Measurements from ENCODE around the gene CCNG1.

Gene CCNG1

GRCh38 chr5:163459819-163460561, 22.6 kb downstream of the CCNG1 start, which contains the start of gene NUDCD2:
TSS of gene NUDCD2 (minus strand) at chr5:163460102. CDS start at chr5:163460050, 52 bp downstream.
- H3K9me3 ChIP-seq (ENCODE audit: control insufficient read depth, low read length), result no peaks in the 10 kb centered on the region
- peak within 1 kb of the TSS; percentile 97 for H3K4me3 ChIP-seq (ENCODE audit: low read length)
- peak within 1 kb of the TSS; percentile 97 for H3K9ac ChIP-seq (ENCODE audit: low read length)
- peaks cover 4% of the 10 kb centered on the region for H3K36me3 ChIP-seq (ENCODE audit: control insufficient read depth, insufficient read depth, low read length, severe bottlenecking)
- peaks cover 40% of the 10 kb centered on the region for H3K4me1 ChIP-seq (ENCODE audit: control insufficient read depth, insufficient read depth, low read length)
- H3K27me3 ChIP-seq (replicated peaks; ENCODE audit: control insufficient read depth, insufficient read depth, low read length), result no peaks in the 10 kb centered on the region
- DNase-seq (ENCODE audit: low read depth), result peak; percentile 99

- DNase-seq (ENCODE audit: low read depth), result peak; percentile 59
- Histone ChIP-seq H3K4me3 (ENCODE audit: low read length) (peak within 1 kb of the TSS; percentile 97), H3K9me3 (ENCODE audit: control insufficient read depth, low read length) (no peaks in the 10 kb centered on the region), H3K4me1 (ENCODE audit: control insufficient read depth, insufficient read depth, low read length) (peaks cover 40% of the 10 kb centered on the region), H3K27me3 (replicated peaks; ENCODE audit: control insufficient read depth, insufficient read depth, low read length) (no peaks in the 10 kb centered on the region), H3K36me3 (ENCODE audit: control insufficient read depth, insufficient read depth, low read length, severe bottlenecking) (peaks cover 3% of the 10 kb centered on the region), H3K9ac (ENCODE audit: low read length) (peak within 1 kb of the TSS; percentile 97)
Measured at GRCh38 chr5:163460562-163461171, 23.3 kb downstream of the CCNG1 start, which contains the start of gene HMMR. TSS of gene HMMR (plus strand) at chr5:163460632. CDS start at chr5:163460693, 61 bp downstream.

- no peaks in the 10 kb centered on the region for H3K36me3 ChIP-seq (ENCODE audit: control insufficient read depth, insufficient read depth, low read length, severe bottlenecking)
- DNase-seq (ENCODE audit: low read depth), result peak; percentile 66
- no peaks in the 10 kb centered on the region for H3K27me3 ChIP-seq (replicated peaks; ENCODE audit: control insufficient read depth, insufficient read depth, low read length)
- H3K9me3 ChIP-seq (ENCODE audit: control insufficient read depth, low read length), result no peaks in the 10 kb centered on the region
- peak overlapping the region; percentile 83 for H3K4me3 ChIP-seq (ENCODE audit: low read length)
- peaks cover 40% of the 10 kb centered on the region for H3K4me1 ChIP-seq (ENCODE audit: control insufficient read depth, insufficient read depth, low read length)
- peak overlapping the region; percentile 87 for H3K9ac ChIP-seq (ENCODE audit: low read length)
Measured at GRCh38 chr5:163463063-163463435, 25.7 kb downstream of the CCNG1 start.

GRCh38 chr5:163467682-163468081, 30.3 kb downstream of the CCNG1 start:
- Histone ChIP-seq H3K9me3 (ENCODE audit: control insufficient read depth, low read length) (no peaks in the 10 kb centered on the region), H3K4me1 (ENCODE audit: control insufficient read depth, insufficient read depth, low read length) (peaks cover 11% of the 10 kb centered on the region), H3K36me3 (ENCODE audit: control insufficient read depth, insufficient read depth, low read length, severe bottlenecking) (no peaks in the 10 kb centered on the region), H3K9ac (ENCODE audit: low read length) (no peak overlapping the region), H3K4me3 (ENCODE audit: low read length) (no peak overlapping the region), H3K27me3 (replicated peaks; ENCODE audit: control insufficient read depth, insufficient read depth, low read length) (no peaks in the 10 kb centered on the region)
- DNase-seq (ENCODE audit: low read depth), result no peak

GRCh38 chr5:163473635-163474243, 36.3 kb downstream of the CCNG1 start:
- Histone ChIP-seq H3K27me3 (replicated peaks; ENCODE audit: control insufficient read depth, insufficient read depth, low read length) (no peaks in the 10 kb centered on the region), H3K4me3 (ENCODE audit: low read length) (no peak overlapping the region), H3K36me3 (ENCODE audit: control insufficient read depth, insufficient read depth, low read length, severe bottlenecking) (no peaks in the 10 kb centered on the region), H3K9me3 (ENCODE audit: control insufficient read depth, low read length) (no peaks in the 10 kb centered on the region), H3K4me1 (ENCODE audit: control insufficient read depth, insufficient read depth, low read length) (no peaks in the 10 kb centered on the region), H3K9ac (ENCODE audit: low read length) (no peak overlapping the region)
- peak; percentile 65 for DNase-seq (ENCODE audit: low read depth)

- Histone ChIP-seq H3K27me3 (replicated peaks; ENCODE audit: control insufficient read depth, insufficient read depth, low read length) (no peaks in the 10 kb centered on the region), H3K4me3 (ENCODE audit: low read length) (no peak overlapping the region), H3K36me3 (ENCODE audit: control insufficient read depth, insufficient read depth, low read length, severe bottlenecking) (no peaks in the 10 kb centered on the region), H3K9me3 (ENCODE audit: control insufficient read depth, low read length) (no peaks in the 10 kb centered on the region), H3K4me1 (ENCODE audit: control insufficient read depth, insufficient read depth, low read length) (no peaks in the 10 kb centered on the region), H3K9ac (ENCODE audit: low read length) (no peak overlapping the region)
- no peak for DNase-seq (ENCODE audit: low read depth)
Measured at GRCh38 chr5:163475411-163475810, 38.0 kb downstream of the CCNG1 start.

GRCh38 chr5:163478126-163478981, 41.0 kb downstream of the CCNG1 start:
- Histone ChIP-seq H3K4me3 (ENCODE audit: low read length) (no peak overlapping the region), H3K4me1 (ENCODE audit: control insufficient read depth, insufficient read depth, low read length) (no peaks in the 10 kb centered on the region), H3K9me3 (ENCODE audit: control insufficient read depth, low read length) (no peaks in the 10 kb centered on the region), H3K36me3 (ENCODE audit: control insufficient read depth, insufficient read depth, low read length, severe bottlenecking) (no peaks in the 10 kb centered on the region), H3K27me3 (replicated peaks; ENCODE audit: control insufficient read depth, insufficient read depth, low read length) (no peaks in the 10 kb centered on the region), H3K9ac (ENCODE audit: low read length) (no peak overlapping the region)
- peak; percentile 64 for DNase-seq (ENCODE audit: low read depth)

- Histone ChIP-seq H3K4me3 (ENCODE audit: low read length) (no peak overlapping the region), H3K27me3 (replicated peaks; ENCODE audit: control insufficient read depth, insufficient read depth, low read length) (no peaks in the 10 kb centered on the region), H3K9me3 (ENCODE audit: control insufficient read depth, low read length) (no peaks in the 10 kb centered on the region), H3K4me1 (ENCODE audit: control insufficient read depth, insufficient read depth, low read length) (no peaks in the 10 kb centered on the region), H3K9ac (ENCODE audit: low read length) (no peak overlapping the region), H3K36me3 (ENCODE audit: control insufficient read depth, insufficient read depth, low read length, severe bottlenecking) (no peaks in the 10 kb centered on the region)
- no peak for DNase-seq (ENCODE audit: low read depth)
Measured at GRCh38 chr5:163478982-163479271, 41.5 kb downstream of the CCNG1 start.

- H3K36me3 ChIP-seq (ENCODE audit: control insufficient read depth, insufficient read depth, low read length, severe bottlenecking), result no peaks in the 10 kb centered on the region
- no peak overlapping the region for H3K4me3 ChIP-seq (ENCODE audit: low read length)
- no peaks in the 10 kb centered on the region for H3K4me1 ChIP-seq (ENCODE audit: control insufficient read depth, insufficient read depth, low read length)
- no peaks in the 10 kb centered on the region for H3K27me3 ChIP-seq (replicated peaks; ENCODE audit: control insufficient read depth, insufficient read depth, low read length)
- peak; percentile 19 for DNase-seq (ENCODE audit: low read depth)
- H3K9ac ChIP-seq (ENCODE audit: low read length), result no peak overlapping the region
- no peaks in the 10 kb centered on the region for H3K9me3 ChIP-seq (ENCODE audit: control insufficient read depth, low read length)
Measured at GRCh38 chr5:163489055-163489744, 51.8 kb downstream of the CCNG1 start.

- no peaks in the 10 kb centered on the region for H3K36me3 ChIP-seq (ENCODE audit: control insufficient read depth, insufficient read depth, low read length, severe bottlenecking)
- H3K4me3 ChIP-seq (ENCODE audit: low read length), result no peak overlapping the region
- no peak for DNase-seq (ENCODE audit: low read depth)
- H3K9me3 ChIP-seq (ENCODE audit: control insufficient read depth, low read length), result no peaks in the 10 kb centered on the region
- H3K4me1 ChIP-seq (ENCODE audit: control insufficient read depth, insufficient read depth, low read length), result no peaks in the 10 kb centered on the region
- H3K27me3 ChIP-seq (replicated peaks; ENCODE audit: control insufficient read depth, insufficient read depth, low read length), result no peaks in the 10 kb centered on the region
- no peak overlapping the region for H3K9ac ChIP-seq (ENCODE audit: low read length)
Measured at GRCh38 chr5:163489745-163490075, 52.3 kb downstream of the CCNG1 start.
